Caco-2 (cell line): ENCODE data around the gene MSLN. TPM values are rescaled to one million over a fixed set of nuclear protein-coding genes. Genes with fewer than 3 reads are reported as not detected.

Experiments used
- BruUV-seq: library from RNA; stranded (reverse); fragments of 400-500 nt; replicated peaks from 2 replicates; lab custom pipeline; 2021; lab: Mats Ljungman, UMichigan
- CTCF ChIA-PET: fragments of 300-600 bp; sonication (Branson Sonifier 250); formaldehyde crosslinking; loops from one replicate; lab custom pipeline; 2022; ENCODE audit warnings: antibody characterized with exemption; lab: Charles Lee
- POLR2A ChIA-PET: fragments of 300-600 bp; sonication (Branson Sonifier 250); formaldehyde crosslinking; loops from one replicate; lab custom pipeline; 2022; ENCODE audit warnings: antibody characterized with exemption; lab: Charles Lee
- DNase-seq, 2 experiments: peaks; one replicate each; pipeline versions ENCODE4 v3.0.0 to v3.0.0-alpha.2; 2020 to 2022
- H3K27me3 ChIP-seq: replicated peaks from 2 replicates; pipeline ENCODE4 v1.6.0; 2011; ENCODE audit warnings: low read length; ENCODE audit not compliant: control insufficient read depth, insufficient read depth
- H3K36me3 ChIP-seq: 2 replicates; pipeline ENCODE4 v1.5.1; 2011; ENCODE audit warnings: low read length; ENCODE audit not compliant: control insufficient read depth, insufficient read depth
- H3K4me1 ChIP-seq: fragments of 250-450 bp; sonication (Bioruptor Pico); 2 replicates; pipeline ENCODE4 v1.5.1; 2020; ENCODE audit warnings: mild to moderate bottlenecking
- H3K4me3 ChIP-seq: 2 replicates; pipeline ENCODE4 v1.5.1; 2011; ENCODE audit warnings: low read depth, mild to moderate bottlenecking, control low read depth, low read length
- H3K9me3 ChIP-seq: fragments of 250-450 bp; sonication (Bioruptor Pico); 2 replicates; pipeline ENCODE4 v1.5.1; 2020; ENCODE audit warnings: mild to moderate bottlenecking, moderate library complexity
- H3K27ac Mint-ChIP-seq: one replicate; pipeline ENCODE4 v1.8.0; 2022; ENCODE audit warnings: mixed read lengths; ENCODE audit not compliant: unreplicated experiment
- H3K27me3 Mint-ChIP-seq: one replicate; pipeline ENCODE4 v1.8.0; 2022; ENCODE audit warnings: mixed read lengths; ENCODE audit not compliant: insufficient read depth, unreplicated experiment
- H3K36me3 Mint-ChIP-seq: one replicate; pipeline ENCODE4 v1.8.0; 2022; ENCODE audit warnings: mild to moderate bottlenecking, mixed read lengths; ENCODE audit not compliant: insufficient read depth, unreplicated experiment
- H3K4me1 Mint-ChIP-seq: one replicate; pipeline ENCODE4 v1.8.0; 2022; ENCODE audit warnings: low read depth, mixed read lengths; ENCODE audit not compliant: unreplicated experiment
- H3K4me3 Mint-ChIP-seq: one replicate; pipeline ENCODE4 v1.8.0; 2022; ENCODE audit warnings: mild to moderate bottlenecking, moderate library complexity, mixed read lengths; ENCODE audit not compliant: unreplicated experiment
- H3K9me3 Mint-ChIP-seq: one replicate; pipeline ENCODE4 v1.8.0; 2022; ENCODE audit warnings: mixed read lengths; ENCODE audit not compliant: unreplicated experiment
- CTCF ChIP-seq, 2 experiments: fragments of 200-600 bp in 1 of 2; IDR thresholded peaks; 1 replicate in 1 of 2; 2 replicates in 1 of 2; pipeline versions ENCODE4 v1.5.1 to v1.8.0; 2011 to 2022; ENCODE audit warnings: antibody characterized with exemption in 1 of 2, control low read depth in 1 of 2, inconsistent platforms in 1 of 2, low read depth in 1 of 2, low read length in 1 of 2, mild to moderate bottlenecking in 1 of 2, moderate library complexity in 1 of 2; ENCODE audit not compliant: insufficient read depth in 1 of 2, severe bottlenecking in 1 of 2, unreplicated experiment in 1 of 2
- intact Hi-C: fragments of 100-400 bp; cut with micrococcal nuclease; formaldehyde crosslinking; loops from one replicate; pipeline ENCODE4 v1.10.0; 2022; ENCODE audit not compliant: unreplicated experiment
- total RNA-seq: library from RNA; stranded (reverse); gene quantifications from 2 replicates; pipeline ENCODE4 v1.2.3, GENCODE V29; 2022

The MSLN gene
- total RNA-seq, 1 experiment from 2014 or later, result 0.36 TPM

DNA sequence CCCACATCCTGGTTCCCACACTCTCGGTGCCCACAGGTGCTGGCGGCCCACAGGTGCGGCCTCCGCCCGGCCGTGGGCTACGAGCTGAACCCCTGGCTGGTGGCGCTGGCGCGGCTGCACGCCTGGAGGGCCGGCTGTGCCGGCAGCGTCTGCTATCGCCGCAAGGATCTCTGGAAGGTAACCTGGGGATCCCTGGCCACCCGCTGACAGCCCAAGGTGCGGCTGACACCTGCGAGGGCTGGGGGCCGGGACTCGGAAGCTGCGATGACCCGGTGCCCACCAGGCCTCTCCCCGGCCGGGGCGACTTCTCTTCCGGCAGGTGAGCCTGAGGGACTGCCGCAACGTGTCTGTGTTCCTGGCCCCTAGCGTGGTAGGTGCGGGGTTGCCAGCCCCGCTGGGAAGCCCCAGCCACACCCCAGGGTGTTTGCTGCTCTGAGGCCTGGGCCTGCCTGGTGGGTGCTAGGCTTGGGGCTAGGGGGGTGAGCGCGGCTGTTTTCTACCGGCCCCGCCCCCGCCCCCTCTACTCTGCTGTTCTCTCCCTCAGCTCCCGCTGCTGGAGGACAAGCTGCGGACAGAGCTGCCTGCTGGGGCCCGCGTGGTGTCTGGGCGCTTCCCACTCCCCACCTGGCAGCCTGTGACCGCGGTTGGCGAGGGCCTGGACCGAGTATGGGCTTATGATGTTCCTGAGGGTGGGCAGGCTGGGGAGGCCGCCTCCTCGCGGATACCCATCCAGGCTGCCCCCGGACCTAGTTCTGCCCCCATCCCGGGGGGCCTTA, 38.6 kb upstream of the MSLN start:
- Histone ChIP-seq H3K9me3 (no peaks in the 10 kb centered on the region), H3K27me3 (no peaks in the 10 kb centered on the region), H3K36me3 (no peaks in the 10 kb centered on the region), H3K4me3 (peak overlapping the region; percentile 86), H3K4me1 (peaks cover 25% of the 10 kb centered on the region)
- POLR2A ChIA-PET, result interaction anchor here (0.6 to 2.4 kb wide), 10 partner anchors 10 to 66 kb away, joined by 3 to 12 read pairs (median 4); partner anchors contain the start of genes CHTF18, CIAO3, FBXL16 and RHBDL1
- DNase-seq, result no peak
- peaks cover 6% of the 10 kb centered on the region for H3K36me3 Mint-ChIP-seq
- no peaks in the 10 kb centered on the region for H3K4me1 Mint-ChIP-seq
- peak overlapping the region; percentile 16 for H3K4me3 Mint-ChIP-seq
- intact Hi-C loops, result no loop called here
- H3K27ac Mint-ChIP-seq, result no peak overlapping the region
- TF ChIP-seq CTCF (IDR thresholded peaks at IDR 0.05; ENCODE audit: insufficient read depth in 1 of 2, low read depth in 1 of 2, low read length in 1 of 2, severe bottlenecking in 1 of 2, unreplicated experiment in 1 of 2), result no peak
- CTCF ChIA-PET, result interaction anchor here (0.6 to 1.7 kb wide), 2 partner anchors 9 to 66 kb away, joined by 4 to 13 read pairs; partner anchors contain the start of genes CHTF18 and RPUSD1
- H3K27me3 Mint-ChIP-seq, result no peaks in the 10 kb centered on the region
- TSS peak; percentile 43 for BruUV-seq
- no peaks in the 10 kb centered on the region for H3K9me3 Mint-ChIP-seq

GRCh38 chr16:722835-723633, 37.5 kb upstream of the MSLN start:
- Histone ChIP-seq H3K27me3 (no peaks in the 10 kb centered on the region), H3K4me3 (no peak overlapping the region), H3K36me3 (no peaks in the 10 kb centered on the region), H3K9me3 (no peaks in the 10 kb centered on the region), H3K4me1 (peaks cover 25% of the 10 kb centered on the region)
- POLR2A ChIA-PET, result no interaction called here
- no peaks in the 10 kb centered on the region for H3K4me1 Mint-ChIP-seq
- peaks cover 6% of the 10 kb centered on the region for H3K36me3 Mint-ChIP-seq
- no peak overlapping the region for H3K27ac Mint-ChIP-seq
- no peak for TF ChIP-seq CTCF (IDR thresholded peaks at IDR 0.05; ENCODE audit: insufficient read depth in 1 of 2, low read depth in 1 of 2, low read length in 1 of 2, severe bottlenecking in 1 of 2, unreplicated experiment in 1 of 2)
- intact Hi-C loops, result no loop called here
- DNase-seq, result no peak
- H3K9me3 Mint-ChIP-seq, result no peaks in the 10 kb centered on the region
- H3K27me3 Mint-ChIP-seq, result no peaks in the 10 kb centered on the region
- no TSS peak for BruUV-seq
- peak overlapping the region; percentile 24 for H3K4me3 Mint-ChIP-seq
- CTCF ChIA-PET, result no interaction called here

- H3K36me3 ChIP-seq, result no peaks in the 10 kb centered on the region
- H3K4me1 ChIP-seq, result peaks cover 24% of the 10 kb centered on the region
- no peak for DNase-seq
- POLR2A ChIA-PET, result no interaction called here
- CTCF ChIA-PET, result interaction anchor here (0.7 kb wide), 1 partner anchor 9 kb away, joined by 4 read pairs; no protein-coding TSS in a partner anchor
- no peak overlapping the region for H3K27ac Mint-ChIP-seq
- no TSS peak for BruUV-seq
- no peaks in the 10 kb centered on the region for H3K9me3 Mint-ChIP-seq
- H3K4me1 Mint-ChIP-seq, result no peaks in the 10 kb centered on the region
- H3K36me3 Mint-ChIP-seq, result peaks cover 6% of the 10 kb centered on the region
- no peaks in the 10 kb centered on the region for H3K9me3 ChIP-seq
- H3K4me3 Mint-ChIP-seq, result no peak overlapping the region
- intact Hi-C loops, result no loop called here
- H3K4me3 ChIP-seq, result no peak overlapping the region
- TF ChIP-seq CTCF (IDR thresholded peaks at IDR 0.05; ENCODE audit: insufficient read depth in 1 of 2, low read depth in 1 of 2, low read length in 1 of 2, severe bottlenecking in 1 of 2, unreplicated experiment in 1 of 2), result no peak
- no peaks in the 10 kb centered on the region for H3K27me3 ChIP-seq
- no peaks in the 10 kb centered on the region for H3K27me3 Mint-ChIP-seq
These were observed 36.8 kb upstream of the MSLN start for GRCh38 chr16:723695-724094.
